ENCODE results near the gene TOR1B. TPM values are rescaled to one million over a fixed set of nuclear protein-coding genes. Genes with fewer than 3 reads are reported as not detected.

TOR1B gene
- polyA plus RNA-seq, 4 donors: 18.9 to 24.9 (median 20.9) TPM

DNA sequence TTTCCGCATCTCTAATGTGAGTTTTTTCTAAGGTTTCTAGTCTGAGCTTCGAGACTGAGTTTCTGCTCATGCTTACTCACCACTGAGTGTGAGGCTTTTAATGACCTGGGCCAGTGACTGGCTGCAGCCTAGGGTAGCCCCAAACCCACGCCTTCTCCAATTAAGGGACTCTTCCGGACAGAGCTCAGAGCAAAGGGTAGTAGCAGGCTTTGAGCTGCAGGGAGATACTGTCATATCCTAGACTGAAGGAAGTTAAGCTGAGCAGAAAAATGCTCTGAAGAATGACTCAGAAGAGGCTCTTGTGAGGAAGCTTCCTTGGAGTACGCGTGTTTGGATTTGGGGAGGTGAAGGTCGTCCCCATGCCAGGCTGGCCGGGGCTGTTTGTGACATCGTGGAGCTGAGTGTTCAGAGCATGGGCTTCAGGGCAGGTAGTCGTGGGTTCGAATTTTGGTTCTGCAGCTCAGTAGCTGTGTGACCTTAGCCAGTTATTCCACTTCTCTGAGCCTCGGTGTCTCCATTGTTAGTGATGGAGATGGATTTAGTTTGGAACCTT, 35.8 kb downstream of the TOR1B start:
- DNase-seq (ENCODE audit: low read depth in 4 of 4, low spot score in 2 of 4): no peak

DNA sequence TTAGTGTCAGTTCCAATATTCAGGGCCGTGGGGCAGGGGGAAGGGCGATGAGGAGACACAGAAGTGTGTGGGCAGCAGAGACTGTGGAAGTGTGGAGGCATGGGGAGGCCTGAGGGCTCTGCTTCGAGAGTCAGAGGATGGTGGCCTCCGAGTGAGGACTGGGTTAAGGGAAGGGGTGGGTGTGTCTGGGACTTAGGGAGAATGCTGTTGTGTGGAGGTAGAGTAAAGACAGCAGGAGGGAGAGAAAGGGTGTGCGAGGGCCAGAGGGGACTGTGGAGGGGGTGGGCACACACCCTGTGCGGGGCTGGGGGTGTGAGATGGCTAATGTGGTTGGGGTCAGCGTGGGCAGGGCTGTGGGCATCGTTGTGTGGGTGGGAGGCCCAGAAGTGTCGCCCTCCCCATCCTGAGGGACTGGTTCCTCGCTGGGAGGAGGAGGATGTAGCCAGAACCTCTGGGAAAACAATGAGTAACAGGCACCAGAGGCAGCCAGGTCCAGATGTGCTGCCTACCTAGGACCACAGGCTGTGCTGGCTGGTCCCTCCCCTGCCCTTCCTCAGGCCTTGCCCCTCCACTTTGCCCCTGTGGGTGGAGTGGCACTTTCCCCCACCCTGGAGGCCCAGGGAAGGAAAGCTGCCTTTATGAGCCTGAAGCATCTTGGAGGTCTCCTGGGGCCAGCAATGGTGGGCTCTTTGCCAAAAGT, 36.5 kb downstream of the TOR1B start:
- no peak for DNase-seq (ENCODE audit: low read depth in 4 of 4, low spot score in 2 of 4)

DNA sequence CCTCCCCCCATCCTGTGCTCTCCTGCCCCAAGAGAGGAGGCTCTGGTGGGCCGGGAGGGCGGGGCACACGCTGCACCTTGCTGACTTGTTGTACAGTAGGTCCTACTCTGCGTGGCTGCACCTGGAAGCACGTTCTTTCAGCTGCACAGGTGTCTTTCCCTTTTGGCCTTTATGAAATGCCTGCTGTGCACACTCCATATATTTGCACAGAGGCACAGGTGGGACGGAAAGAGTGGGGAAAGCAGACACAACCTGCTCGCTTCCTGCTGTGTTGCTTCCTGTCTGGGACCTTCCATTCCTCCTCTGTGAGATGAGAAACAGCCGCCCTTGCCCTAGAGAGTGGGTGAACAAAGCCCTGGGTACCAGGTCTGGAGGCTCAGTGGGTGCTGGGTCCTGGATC, 37.0 kb downstream of the TOR1B start:
- DNase-seq (ENCODE audit: low read depth in 4 of 4, low spot score in 2 of 4): no peak

DNA sequence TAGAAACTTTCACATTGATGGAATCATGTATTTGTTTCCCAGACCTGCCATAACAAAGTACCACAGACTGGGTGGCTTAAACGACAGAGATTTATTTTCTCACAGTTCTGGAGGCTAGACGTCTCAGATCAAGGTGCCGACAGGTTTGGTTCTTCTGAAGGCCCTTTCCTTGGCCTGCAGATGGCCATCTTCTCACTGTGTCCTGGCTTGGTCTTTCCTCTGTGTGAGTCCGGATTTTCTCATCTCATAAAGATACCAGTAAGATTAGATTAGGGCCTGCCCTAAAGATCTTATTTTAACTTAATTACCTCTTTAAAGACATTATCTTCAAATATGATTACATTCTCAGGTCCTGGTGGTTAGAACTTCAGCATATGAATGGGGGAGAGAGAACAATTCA, 38.1 kb downstream of the TOR1B start:
- DNase-seq (ENCODE audit: low read depth in 4 of 4, low spot score in 2 of 4): no peak

DNA sequence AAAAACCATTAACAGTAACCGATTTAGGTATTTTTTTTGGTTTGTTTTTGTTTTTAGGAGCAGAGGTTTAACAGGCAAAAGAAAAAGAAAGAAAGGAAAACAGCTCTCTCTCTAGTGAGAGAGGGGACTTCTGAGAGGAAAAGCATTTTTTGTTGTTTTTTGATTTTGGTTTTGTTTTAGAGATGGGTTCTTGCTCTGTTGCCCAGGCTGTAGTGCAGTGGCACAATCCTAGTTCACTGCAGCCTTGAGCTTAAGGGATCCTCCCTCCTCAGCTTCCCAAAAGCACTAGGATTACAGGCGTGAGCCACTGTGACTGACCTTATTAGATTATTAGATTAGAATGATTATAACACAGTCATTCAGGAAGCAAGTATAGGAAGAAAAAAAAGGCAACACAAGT, 42.4 kb downstream of the TOR1B start:
- no peak for DNase-seq (ENCODE audit: low read depth in 4 of 4, low spot score in 2 of 4)

DNA sequence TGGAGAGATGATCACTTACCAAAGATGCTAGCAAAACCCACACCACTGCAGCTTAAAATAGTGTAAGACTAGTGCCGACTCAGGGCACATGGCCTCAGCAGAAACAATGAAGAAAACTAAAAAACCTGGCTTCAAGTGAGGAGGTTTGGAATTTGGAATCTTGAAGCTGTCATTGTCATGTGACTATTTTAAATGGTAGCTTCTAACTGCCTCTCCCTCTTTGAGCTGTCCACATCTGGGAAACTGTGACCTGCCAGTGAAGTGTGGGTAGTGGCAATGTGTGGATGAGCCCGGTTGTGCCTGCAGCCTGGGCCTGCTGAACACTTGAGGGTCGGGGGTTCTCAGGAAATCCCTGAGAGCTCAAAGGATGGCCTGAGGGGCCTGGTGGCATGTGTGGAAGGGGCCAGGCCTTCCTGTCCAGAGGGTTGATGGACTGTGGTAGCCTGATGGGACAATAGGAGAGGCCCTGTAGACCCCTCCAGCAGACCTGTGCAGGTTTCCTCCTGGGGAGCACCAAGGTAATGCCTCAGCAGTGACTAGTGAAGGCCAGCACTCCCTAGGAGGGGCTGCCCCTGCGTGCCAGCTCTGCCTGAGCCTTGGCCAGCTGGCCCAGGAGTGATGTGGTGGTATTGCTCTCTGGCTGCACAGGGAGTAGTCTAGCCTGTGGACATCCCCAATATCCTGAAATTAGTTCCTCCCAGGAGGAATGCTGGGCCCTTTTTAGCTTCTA, 45.9 kb downstream of the TOR1B start:
- no peak for DNase-seq (ENCODE audit: low read depth in 4 of 4, low spot score in 2 of 4)

DNA sequence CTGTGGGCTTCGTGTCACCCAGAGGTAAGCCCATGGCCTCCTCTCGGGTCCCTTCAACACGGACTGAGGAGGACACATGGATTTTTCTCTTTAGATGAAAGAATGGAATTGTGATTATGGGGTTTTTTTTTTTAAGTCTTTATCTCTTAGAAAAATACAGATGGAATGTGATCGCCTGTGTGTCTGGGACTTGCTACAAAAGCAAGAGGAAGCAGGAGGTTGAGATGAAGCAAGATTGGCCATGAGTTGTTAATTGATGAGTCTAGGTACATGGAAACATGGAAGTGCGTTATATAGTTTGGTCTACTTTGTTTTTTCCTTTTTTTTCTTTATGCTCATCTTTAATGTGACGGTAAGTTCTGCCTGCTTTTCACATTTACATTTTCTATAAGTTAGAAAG, 46.9 kb downstream of the TOR1B start:
- no peak for DNase-seq (ENCODE audit: low read depth in 4 of 4, low spot score in 2 of 4)

DNA sequence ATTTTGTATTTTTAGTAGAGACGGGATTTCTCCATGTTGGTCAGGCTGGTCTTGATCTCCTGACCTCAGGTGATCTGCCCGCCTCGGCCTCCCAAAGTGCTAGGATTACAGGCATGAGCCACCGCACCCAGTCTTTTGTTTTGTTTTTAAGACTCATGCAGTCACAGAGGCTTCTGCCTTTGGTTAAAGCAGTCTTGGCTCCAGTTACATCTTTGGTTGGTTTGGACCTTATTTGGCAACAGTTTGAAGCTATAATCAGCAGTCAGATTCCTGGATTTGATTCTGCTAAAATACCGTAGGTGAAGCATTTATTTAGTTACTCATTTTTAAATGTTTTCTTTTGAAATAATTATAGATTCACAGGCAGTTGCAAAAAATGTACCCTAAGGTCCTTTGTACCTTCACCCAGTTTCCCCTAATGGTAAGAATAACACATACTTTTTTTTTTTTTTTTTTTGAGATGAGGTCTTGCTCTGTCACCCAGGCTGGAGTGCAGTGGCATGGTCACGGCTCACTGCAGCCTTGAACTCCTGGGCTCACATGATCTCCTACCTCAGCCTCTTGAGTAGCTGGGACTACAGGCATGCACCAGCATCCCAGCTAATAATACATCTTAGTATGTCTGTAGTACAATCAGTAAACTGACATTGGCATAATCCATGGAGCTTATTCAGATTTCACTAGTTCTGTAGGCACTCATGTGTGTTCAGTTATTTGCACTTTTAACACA, 48.0 kb downstream of the TOR1B start:
- DNase-seq (ENCODE audit: low read depth in 4 of 4, low spot score in 2 of 4): no peak

DNA sequence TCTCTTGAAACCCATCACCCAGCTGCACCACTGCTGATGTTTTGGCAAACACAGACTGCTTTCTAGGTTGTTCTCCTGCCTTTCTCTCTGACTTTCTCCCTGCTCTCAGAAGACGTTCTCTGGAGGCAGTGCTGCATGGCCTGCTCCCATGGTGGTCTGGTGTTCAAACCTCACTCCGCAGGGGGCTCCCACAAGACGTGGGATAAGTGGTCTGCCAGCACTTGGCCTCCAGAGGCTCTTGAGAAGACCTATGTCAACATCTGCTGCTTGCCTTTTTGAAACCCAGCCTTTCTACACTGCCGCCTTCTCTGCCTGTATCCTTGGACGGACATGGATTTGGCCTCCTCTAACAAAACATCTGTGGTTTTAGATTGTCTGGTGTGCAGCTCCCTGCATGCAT, 48.8 kb downstream of the TOR1B start:
- DNase-seq (ENCODE audit: low read depth in 4 of 4, low spot score in 2 of 4): no peak

DNA sequence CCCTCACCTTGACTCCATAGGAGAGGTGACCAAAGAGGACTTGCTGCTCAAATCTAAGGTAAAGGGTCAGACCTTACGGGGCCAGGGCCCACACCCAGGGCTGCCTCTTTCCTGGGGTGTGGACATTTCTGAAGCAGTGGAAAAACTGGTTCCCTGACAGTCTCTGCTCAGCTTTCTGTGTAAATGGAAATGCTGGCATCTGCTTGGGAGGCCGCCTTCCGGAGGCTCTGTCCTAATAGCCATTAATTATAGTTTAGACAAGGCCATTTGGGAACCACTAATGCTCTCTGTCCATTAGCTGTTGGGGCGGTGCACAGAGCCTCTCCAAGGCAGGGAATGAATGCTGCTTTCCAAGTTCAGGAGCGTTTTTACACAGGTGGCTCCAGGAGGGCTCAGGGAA, 49.6 kb downstream of the TOR1B start:
- no peak for DNase-seq (ENCODE audit: low read depth in 4 of 4, low spot score in 2 of 4)

DNA sequence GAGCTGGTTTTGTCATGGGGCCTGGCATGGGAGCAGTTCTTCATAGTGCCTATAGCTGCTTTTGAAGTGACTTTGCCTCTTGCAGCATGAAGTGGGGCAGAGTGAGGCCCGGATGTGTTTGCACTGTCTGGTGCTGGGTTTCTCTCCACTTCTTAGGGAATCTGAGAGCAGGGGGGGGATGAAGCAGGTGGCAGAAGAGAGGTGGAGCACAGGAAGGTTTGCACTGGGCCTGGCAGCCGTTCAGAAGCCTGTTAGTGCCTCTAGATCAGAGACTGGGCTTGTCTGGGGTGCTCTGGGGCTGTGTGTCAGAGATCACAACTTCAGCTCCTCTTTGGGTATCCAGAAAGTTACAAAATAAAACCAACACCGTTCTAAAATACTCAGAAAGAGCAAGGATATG, 50.6 kb downstream of the TOR1B start:
- no peak for DNase-seq (ENCODE audit: low read depth in 4 of 4, low spot score in 2 of 4)

DNA sequence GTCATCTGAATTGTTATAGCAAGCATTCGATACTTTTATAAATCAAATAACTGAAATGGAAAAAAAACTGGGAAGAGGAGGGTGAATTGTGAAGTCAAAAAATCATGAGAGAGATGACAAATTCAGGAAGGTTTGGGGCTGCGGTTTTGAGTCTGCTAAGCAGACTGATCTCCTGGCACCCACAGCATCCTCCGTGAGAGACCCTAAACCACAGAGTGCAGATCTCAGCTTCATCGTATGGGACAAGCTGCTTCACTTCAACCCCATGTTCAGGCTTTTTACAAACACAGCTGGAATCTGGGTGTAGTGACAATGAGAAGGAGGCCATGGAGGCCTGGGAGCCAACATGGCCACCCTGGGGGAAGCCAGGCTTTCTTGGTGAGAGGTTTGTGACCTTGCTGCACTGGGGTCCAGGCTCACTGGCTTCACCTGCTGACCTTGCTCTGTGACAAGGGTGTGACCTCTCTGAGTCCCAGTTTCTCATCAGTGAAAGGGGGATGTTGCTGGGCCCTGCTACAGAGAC, 51.7 kb downstream of the TOR1B start:
- DNase-seq (ENCODE audit: low read depth in 4 of 4, low spot score in 2 of 4): no peak

DNA sequence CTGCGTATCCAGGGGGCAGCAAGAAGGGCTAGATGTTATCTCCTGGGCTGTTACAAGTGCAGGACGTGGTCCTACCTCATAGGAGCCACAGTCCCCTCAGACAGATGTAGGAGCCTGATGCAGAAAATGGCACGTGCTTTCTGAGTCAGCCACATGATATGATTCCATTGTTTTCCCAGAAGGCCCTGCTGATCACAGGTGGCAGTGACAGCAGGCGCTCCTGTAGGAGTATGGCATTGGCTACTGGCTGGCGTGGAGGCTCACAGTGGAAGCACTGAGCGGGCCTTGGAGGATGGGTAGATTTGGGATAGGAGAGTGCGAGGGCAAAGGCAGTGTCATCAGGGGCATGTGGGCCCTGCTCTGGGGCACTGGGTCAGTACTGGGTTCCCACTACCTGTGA, 54.2 kb downstream of the TOR1B start:
- DNase-seq (ENCODE audit: low read depth in 4 of 4, low spot score in 2 of 4): no peak

DNA sequence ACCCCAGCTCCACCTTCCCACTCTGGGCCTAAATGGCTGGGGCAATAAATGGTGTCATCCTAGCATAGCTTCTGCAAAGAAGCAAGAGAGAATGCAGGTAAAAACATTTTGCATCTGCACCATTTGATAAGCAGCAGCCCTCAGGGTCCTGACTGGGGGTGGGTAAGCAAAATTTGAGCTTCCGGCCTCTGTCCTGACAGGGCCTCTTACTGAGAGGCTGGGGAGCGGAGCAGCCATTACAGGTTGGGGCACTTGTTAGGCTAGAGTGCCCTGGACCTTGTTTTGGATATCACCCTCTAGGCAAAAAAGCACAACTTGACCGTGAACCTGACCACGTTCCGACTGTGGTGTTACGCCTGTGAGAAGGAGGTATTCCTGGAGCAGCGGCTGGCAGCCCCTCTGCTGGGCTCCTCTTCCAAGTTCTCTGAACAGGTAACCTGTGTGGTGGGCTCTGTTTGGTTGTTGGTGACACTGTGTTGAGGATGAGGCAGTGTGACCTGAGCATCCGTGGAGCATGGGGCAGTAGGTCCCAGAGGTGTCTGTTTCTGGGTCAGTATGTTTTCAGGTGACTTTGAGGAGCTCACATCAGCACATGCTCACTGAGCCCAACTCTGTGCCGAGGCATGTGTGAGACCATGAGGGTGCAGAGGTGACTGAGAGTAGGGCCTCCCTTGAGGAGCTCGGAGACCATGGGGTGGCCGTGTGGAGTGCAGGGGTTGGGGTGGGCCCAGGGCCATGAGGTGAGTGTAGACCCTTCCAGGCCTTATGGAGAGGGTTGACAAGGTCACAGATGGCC, 55.4 kb downstream of the TOR1B start:
- no peak for DNase-seq (ENCODE audit: low read depth in 4 of 4, low spot score in 2 of 4)

Other genes with a start within 250 kb of the TOR1B start
- under 1 TPM; 0.64 to 0.99 (median 0.83) TPM for gene C9orf50, start 182.1 kb upstream of the TOR1B start, polyA plus RNA-seq (ENCODE audit: insufficient read length in 4 of 4)
- gene NTMT1, start 177.0 kb upstream of the TOR1B start, polyA plus RNA-seq (ENCODE audit: insufficient read length in 4 of 4): 10 to 100 TPM; 31.8 to 34.1 (median 32.7) TPM
- gene ASB6, start 161.0 kb upstream of the TOR1B start, polyA plus RNA-seq (ENCODE audit: insufficient read length in 4 of 4): 10 to 100 TPM; 16.8 to 23.2 (median 19.0) TPM
- 1 to 10 TPM in 3 of 4 donors, under 1 TPM in 1; 0.83 to 1.5 (median 1.2) TPM for gene PRRX2, start 137.5 kb upstream of the TOR1B start, polyA plus RNA-seq (ENCODE audit: insufficient read length in 4 of 4)
- 1 to 10 TPM; 4.0 to 7.3 (median 4.6) TPM for gene PTGES, start 50.1 kb upstream of the TOR1B start, polyA plus RNA-seq (ENCODE audit: insufficient read length in 4 of 4)
- 10 to 100 TPM; 42.7 to 47.2 (median 44.0) TPM for gene TOR1A, start 21.0 kb downstream of the TOR1B start, polyA plus RNA-seq (ENCODE audit: insufficient read length in 4 of 4)
- gene C9orf78, start 32.1 kb downstream of the TOR1B start, polyA plus RNA-seq (ENCODE audit: insufficient read length in 4 of 4): 10 to 100 TPM; 65.4 to 88.4 (median 69.8) TPM
- 10 to 100 TPM; 17.6 to 31.3 (median 22.8) TPM for gene USP20, start 32.3 kb downstream of the TOR1B start, polyA plus RNA-seq (ENCODE audit: insufficient read length in 4 of 4)
- 10 to 100 TPM; 37.8 to 51.8 (median 46.6) TPM for gene FNBP1, start 240.0 kb downstream of the TOR1B start, polyA plus RNA-seq (ENCODE audit: insufficient read length in 4 of 4)

Data from left renal cortex interstitium (tissue), 4 donors.